Measurements from ENCODE around the gene REPIN1. TPM values are rescaled to one million over a fixed set of nuclear protein-coding genes. Genes with fewer than 3 reads are reported as not detected.

REPIN1 gene
- total and polyA plus RNA-seq, 9 of the 15 experiments (the other 6 are each of a cell fraction or from before 2014, with no cell fraction given): 8.1 to 283 (median 94.3) TPM

GRCh38 chr7:150406312-150406566, 37.6 kb downstream of the REPIN1 start (continued):
- TF ChIP-seq, protein P1, sequence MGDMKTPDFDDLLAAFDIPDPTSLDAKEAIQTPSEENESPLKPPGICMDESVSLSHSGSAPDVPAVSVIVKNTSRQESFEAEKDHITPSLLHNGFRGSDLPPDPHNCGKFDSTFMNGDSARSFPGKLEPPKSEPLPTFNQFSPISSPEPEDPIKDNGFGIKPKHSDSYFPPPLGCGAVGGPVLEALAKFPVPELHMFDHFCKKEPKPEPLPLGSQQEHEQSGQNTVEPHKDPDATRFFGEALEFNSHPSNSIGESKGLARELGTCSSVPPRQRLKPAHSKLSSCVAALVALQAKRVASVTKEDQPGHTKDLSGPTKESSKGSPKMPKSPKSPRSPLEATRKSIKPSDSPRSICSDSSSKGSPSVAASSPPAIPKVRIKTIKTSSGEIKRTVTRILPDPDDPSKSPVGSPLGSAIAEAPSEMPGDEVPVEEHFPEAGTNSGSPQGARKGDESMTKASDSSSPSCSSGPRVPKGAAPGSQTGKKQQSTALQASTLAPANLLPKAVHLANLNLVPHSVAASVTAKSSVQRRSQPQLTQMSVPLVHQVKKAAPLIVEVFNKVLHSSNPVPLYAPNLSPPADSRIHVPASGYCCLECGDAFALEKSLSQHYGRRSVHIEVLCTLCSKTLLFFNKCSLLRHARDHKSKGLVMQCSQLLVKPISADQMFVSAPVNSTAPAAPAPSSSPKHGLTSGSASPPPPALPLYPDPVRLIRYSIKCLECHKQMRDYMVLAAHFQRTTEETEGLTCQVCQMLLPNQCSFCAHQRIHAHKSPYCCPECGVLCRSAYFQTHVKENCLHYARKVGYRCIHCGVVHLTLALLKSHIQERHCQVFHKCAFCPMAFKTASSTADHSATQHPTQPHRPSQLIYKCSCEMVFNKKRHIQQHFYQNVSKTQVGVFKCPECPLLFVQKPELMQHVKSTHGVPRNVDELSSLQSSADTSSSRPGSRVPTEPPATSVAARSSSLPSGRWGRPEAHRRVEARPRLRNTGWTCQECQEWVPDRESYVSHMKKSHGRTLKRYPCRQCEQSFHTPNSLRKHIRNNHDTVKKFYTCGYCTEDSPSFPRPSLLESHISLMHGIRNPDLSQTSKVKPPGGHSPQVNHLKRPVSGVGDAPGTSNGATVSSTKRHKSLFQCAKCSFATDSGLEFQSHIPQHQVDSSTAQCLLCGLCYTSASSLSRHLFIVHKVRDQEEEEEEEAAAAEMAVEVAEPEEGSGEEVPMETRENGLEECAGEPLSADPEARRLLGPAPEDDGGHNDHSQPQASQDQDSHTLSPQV (IDR thresholded peaks at IDR 0.05): no peak
- TF ChIP-seq MYC (IDR thresholded peaks at IDR 0.05; ENCODE audit: low read depth, low read length): no peak
- no peak for TF ChIP-seq MYC (CRISPR knock-in tag; IDR thresholded peaks at IDR 0.05; ENCODE audit: borderline replicate concordance, low read depth)
- no peak for TF ChIP-seq E2F3 (CRISPR knock-in tag; IDR thresholded peaks at IDR 0.05)
- TF ChIP-seq XRCC4 (IDR thresholded peaks at IDR 0.05; ENCODE audit: extremely low read depth, insufficient read depth, insufficient read length): no peak
- TF ChIP-seq MCM2 (IDR thresholded peaks at IDR 0.05; ENCODE audit: low read depth): no peak
- TF ChIP-seq NR2C1 (IDR thresholded peaks at IDR 0.05): no peak
- TF ChIP-seq NR2C1 (tag; IDR thresholded peaks at IDR 0.05): no peak
- no peak for TF ChIP-seq FOXJ2 (tag; IDR thresholded peaks at IDR 0.05)
- no peak; the same call in 1 of the 2 replicates for TF ChIP-seq SMARCA5 (IDR thresholded peaks at IDR 0.05)
- no peak for TF ChIP-seq MED1 (CRISPR knock-in tag; IDR thresholded peaks at IDR 0.05; ENCODE audit: borderline replicate concordance)
- TF ChIP-seq ZFPM2 (CRISPR knock-in tag; IDR thresholded peaks at IDR 0.05): no peak
- TF ChIP-seq, protein P2, sequence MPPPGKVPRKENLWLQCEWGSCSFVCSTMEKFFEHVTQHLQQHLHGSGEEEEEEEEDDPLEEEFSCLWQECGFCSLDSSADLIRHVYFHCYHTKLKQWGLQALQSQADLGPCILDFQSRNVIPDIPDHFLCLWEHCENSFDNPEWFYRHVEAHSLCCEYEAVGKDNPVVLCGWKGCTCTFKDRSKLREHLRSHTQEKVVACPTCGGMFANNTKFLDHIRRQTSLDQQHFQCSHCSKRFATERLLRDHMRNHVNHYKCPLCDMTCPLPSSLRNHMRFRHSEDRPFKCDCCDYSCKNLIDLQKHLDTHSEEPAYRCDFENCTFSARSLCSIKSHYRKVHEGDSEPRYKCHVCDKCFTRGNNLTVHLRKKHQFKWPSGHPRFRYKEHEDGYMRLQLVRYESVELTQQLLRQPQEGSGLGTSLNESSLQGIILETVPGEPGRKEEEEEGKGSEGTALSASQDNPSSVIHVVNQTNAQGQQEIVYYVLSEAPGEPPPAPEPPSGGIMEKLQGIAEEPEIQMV (tag; conservative IDR thresholded peaks at IDR 0.05; ENCODE audit: low read depth): no peak
- no peak for TF ChIP-seq CEBPB (tag; IDR thresholded peaks at IDR 0.05)
- TF ChIP-seq NCOA6 (IDR thresholded peaks at IDR 0.05): no peak
- TF ChIP-seq IRF9 (tag; IDR thresholded peaks at IDR 0.05): no peak
- TF ChIP-seq NEUROD1 (IDR thresholded peaks at IDR 0.05; ENCODE audit: borderline replicate concordance, low read depth, low read length, partially characterized antibody): no peak
- TF ChIP-seq, protein P3, sequence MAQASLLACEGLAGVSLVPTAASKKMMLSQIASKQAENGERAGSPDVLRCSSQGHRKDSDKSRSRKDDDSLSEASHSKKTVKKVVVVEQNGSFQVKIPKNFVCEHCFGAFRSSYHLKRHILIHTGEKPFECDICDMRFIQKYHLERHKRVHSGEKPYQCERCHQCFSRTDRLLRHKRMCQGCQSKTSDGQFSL (CRISPR knock-in tag; IDR thresholded peaks at IDR 0.05): 0 out of 2 replicates have a peak, but pooled peaks have one; percentile 77
- TF ChIP-seq, protein P3 (tag; IDR thresholded peaks at IDR 0.05): 0 out of 4 replicates have a peak, but pooled peaks of 1 of the 2 experiments have one; percentile 25
- TF ChIP-seq ZNF589 (CRISPR knock-in tag; IDR thresholded peaks at IDR 0.05; ENCODE audit: low read depth): no peak
- no peak; a peak in 1 of 4 replicates for TF ChIP-seq HDAC1 (IDR thresholded peaks at IDR 0.05)
- no peak for TF ChIP-seq RFX1 (IDR thresholded peaks at IDR 0.05)
- TF ChIP-seq NFRKB (IDR thresholded peaks at IDR 0.05; ENCODE audit: low read depth): 0 out of 2 replicates have a peak, but pooled peaks have one; percentile 30
- no peak for TF ChIP-seq ZNF584 (CRISPR knock-in tag; IDR thresholded peaks at IDR 0.05; ENCODE audit: low read depth)
- no peak for TF ChIP-seq HIVEP1 (CRISPR knock-in tag; IDR thresholded peaks at IDR 0.05)

All from K562 (cell line).